Colon (tissue), 2 donors: ENCODE measurements around the gene SEMA3F.

Source experiments
- FAIRE-seq: peaks from 2 replicates; lab custom pipeline; 2012; peaks lifted over from hg19 to GRCh38; lab: Jason Lieb, UNC
- donor health status: control.
- donor health status: control.

Gene SEMA3F

GRCh38 chr3:50132421-50133282 is 22.5 kb upstream of the SEMA3F start:
- FAIRE-seq: no peak

- no peak for FAIRE-seq
Measured at GRCh38 chr3:50133283-50133615, 21.9 kb upstream of the SEMA3F start.

GRCh38 chr3:50134367-50134766 is 20.8 kb upstream of the SEMA3F start:
- FAIRE-seq: no peak

- FAIRE-seq: no peak
Measured at GRCh38 chr3:50135964-50136363, 19.2 kb upstream of the SEMA3F start.

DNA sequence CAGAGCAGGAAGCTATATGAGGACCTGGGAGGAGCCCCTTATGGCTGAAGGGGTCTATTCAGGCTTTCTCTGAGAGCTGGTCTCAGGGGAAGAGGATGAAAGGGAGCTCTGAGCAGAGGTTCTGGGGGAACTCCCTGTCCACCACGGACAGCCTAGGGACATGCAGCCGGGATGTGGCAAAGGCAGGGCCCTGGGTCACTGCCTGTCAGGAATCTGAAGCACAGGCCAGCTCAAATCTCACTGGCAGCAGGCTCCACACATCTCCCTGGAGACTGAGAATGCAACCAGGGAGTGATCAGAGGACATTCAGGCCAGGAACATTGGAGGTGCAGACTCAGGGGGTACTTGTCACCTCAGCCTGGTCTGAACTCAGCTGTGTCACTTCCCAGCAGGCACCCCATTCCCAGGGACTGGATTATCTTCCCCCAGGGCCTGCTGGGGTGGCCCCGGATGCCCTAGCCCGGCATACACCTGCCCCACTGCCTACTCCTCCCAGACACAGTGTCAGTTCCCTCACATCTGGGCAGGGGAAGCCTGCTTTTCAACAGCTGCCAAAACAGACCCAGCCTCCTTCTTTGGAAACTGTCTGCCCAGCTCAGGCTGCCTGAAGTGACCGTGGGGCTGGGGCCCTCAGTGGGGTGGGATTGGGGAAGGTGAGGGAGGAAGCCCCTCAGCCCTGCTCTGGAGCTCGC is 18.3 kb upstream of the SEMA3F start:
- no peak for FAIRE-seq

GRCh38 chr3:50137531-50137930 is 17.6 kb upstream of the SEMA3F start:
- FAIRE-seq: no peak

- no peak for FAIRE-seq
Measured at GRCh38 chr3:50138266-50139200, 16.6 kb upstream of the SEMA3F start.

DNA sequence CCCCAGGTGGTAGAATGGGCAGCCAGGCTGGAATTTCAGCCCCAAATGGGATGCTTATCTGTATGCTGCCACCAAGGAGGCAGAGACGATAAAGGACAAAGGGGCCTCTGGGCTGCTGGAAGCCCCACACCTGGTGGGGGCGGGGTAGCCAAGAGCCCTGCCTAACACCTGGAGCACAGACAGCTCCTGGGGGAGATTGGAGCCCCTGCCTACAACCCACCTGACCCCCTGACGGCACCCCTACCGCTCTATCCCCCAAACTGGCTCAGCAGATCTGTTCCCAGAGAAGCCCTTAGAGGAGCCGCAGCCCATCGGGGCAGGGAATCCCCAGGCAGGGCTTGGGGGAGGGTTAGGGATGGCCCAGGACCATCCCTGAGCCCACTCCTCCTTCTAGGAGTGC is 15.8 kb upstream of the SEMA3F start:
- no peak for FAIRE-seq

- no peak for FAIRE-seq
Measured at GRCh38 chr3:50139718-50140423, 15.3 kb upstream of the SEMA3F start.

DNA sequence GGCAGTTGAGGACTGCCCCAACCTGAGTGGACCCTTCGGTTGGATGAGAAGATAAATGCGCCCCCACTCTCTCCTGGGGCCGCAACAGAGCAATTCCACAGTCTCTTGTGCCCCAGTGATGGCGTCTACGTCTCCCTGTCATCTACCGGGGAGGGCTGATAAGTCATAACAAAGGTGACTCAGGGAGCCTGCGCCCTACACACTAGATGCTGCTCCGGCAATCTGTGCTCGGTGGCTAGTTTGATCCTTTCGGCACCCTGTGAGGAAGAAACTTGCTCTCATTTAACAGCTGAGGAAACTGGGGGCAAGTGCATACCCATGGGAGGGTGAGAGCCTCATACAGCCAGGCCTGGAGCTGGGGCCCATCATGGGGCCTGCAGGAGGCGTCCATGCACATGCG is 14.1 kb upstream of the SEMA3F start:
- FAIRE-seq: no peak

- no peak for FAIRE-seq
Measured at GRCh38 chr3:50146316-50146901, 8.7 kb upstream of the SEMA3F start.

- no peak for FAIRE-seq
Measured at GRCh38 chr3:50147016-50147415, 8.1 kb upstream of the SEMA3F start.

DNA sequence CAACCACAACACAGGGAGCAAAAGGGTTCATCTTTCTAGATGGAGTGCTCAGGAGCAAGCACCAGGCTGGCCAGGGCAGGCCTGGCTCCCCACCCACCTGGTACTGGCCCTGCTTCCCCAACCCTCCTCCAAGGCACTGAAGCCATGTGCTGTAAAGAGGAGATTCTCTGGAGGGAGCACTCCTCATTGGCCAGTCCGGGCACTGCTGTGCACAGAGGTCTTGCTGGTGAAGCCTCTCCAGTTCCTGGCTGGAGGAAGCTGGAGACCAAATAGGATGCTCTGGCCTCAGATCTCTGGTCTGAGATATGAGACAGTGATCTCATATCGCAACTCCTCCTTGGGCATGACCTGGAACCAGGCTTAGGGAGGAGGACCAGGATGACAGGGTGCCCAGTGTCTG is 7.7 kb upstream of the SEMA3F start:
- FAIRE-seq: no peak

GRCh38 chr3:50147861-50148260 is 7.3 kb upstream of the SEMA3F start:
- FAIRE-seq: no peak

DNA sequence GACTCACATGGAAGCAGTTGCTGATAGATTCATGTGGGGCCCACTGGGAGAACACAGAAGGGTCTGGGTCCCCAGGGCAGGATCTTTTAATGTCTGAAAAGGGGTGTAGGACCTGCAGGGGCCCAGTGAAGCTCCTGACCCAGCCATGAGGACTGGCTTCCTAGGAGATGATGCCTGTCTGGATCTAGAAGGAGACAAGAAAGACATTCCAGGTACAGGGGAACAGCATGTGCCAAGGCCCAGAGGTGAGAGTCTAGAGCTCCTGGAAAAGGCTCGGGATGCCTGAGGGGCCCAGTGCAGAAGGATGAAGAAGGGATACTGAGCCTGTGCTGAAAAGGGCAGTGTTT is 4.7 kb upstream of the SEMA3F start:
- FAIRE-seq: no peak

GRCh38 chr3:50150863-50151686 is 4.0 kb upstream of the SEMA3F start:
- no peak for FAIRE-seq

DNA sequence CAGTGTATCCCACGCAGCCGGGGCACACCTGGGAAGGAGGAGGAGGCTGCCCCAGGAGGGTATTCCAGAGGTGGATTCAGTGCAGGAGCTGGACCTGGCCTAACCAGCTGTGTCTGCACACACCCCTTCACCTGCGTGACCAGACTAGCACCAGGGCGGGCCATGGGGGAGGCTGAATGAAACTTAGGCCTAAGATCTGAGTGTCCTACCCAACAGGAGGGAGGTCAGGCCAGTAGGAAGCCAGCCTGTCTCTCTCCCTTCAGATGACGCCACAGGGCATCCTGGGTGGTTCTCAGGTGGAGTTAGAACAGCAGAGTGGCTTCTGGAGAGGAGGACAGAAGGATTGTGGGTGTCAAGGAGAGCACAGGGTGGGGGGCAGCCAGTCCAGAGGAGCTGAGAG is 3.4 kb upstream of the SEMA3F start:
- no peak for FAIRE-seq

DNA sequence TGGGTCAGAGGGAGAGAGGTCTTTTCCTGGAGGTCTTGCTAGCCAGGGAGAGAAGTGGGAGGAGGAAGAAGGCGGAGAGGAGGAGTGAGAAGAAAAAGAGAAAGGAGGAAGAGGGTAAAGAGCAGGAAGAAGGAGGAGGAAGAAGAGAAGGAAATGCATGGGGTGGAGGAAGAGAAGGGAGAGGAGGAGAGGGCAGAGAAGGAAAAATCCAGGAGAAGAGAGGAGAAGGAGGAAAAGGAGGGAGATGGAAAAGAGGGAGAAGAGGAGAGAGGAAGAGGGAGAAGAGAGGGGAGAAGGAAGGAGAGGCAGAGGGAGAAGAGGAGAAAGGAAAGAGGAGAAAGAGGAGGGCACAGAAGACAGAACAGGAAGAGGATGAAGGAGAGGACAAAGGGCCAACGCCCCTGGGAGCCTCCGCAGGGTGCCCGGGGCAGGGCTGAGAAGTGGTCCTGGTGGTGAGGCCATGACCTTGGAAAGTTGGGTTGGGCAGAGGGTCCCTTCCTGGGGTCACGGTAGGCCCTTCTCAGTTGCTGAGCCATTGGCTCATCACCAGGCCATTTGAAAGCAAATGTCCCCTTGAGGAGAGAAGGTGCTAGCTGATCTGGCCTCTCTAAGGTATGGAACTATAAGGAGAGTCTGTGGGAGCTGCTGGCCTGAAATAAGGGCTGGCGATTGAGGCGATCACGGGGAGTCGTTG is 1.2 kb upstream of the SEMA3F start:
- FAIRE-seq: no peak

- FAIRE-seq: no peak
Measured at GRCh38 chr3:50154476-50154839, 666 bp upstream of the SEMA3F start.

- FAIRE-seq: no peak
Measured at GRCh38 chr3:50155491-50155878, 361 bp downstream of the SEMA3F start.
